ENCODE measurements around the gene MYO15A. TPM values are rescaled to one million over a fixed set of nuclear protein-coding genes. Genes with fewer than 3 reads are reported as not detected.

Gene MYO15A
- total RNA-seq, 1 donor from 2014 or later, result 0.25 TPM

- Histone ChIP-seq H3K4me1 (no peaks in the 10 kb centered on the region), H3K4me3 (no peak overlapping the region), H3K27ac (replicated peaks) (no peak overlapping the region), H3K9me3 (replicated peaks) (no peaks in the 10 kb centered on the region), H3K27me3 (ENCODE audit: low read depth) (no peaks in the 10 kb centered on the region), H3K36me3 (peaks cover 22% of the 10 kb centered on the region)
- no peak for DNase-seq
- TF ChIP-seq CTCF (IDR thresholded peaks at IDR 0.05; ENCODE audit: borderline replicate concordance), result no peak
- intact Hi-C loops (cut with micrococcal nuclease), result no loop called here
Measured at GRCh38 chr17:18107971-18108370, 585 bp upstream of the MYO15A start.

GRCh38 chr17:18109935-18110485 lies 1.5 kb downstream of the MYO15A start:
- DNase-seq, result no peak
- H3K36me3 ChIP-seq, result peaks cover 14% of the 10 kb centered on the region
- TF ChIP-seq CTCF (IDR thresholded peaks at IDR 0.05; ENCODE audit: borderline replicate concordance), result no peak
- no peaks in the 10 kb centered on the region for H3K9me3 ChIP-seq (replicated peaks)
- no peak overlapping the region for H3K27ac ChIP-seq (replicated peaks)
- no peaks in the 10 kb centered on the region for H3K4me1 ChIP-seq
- H3K27me3 ChIP-seq (ENCODE audit: low read depth), result no peaks in the 10 kb centered on the region
- H3K4me3 ChIP-seq, result no peak overlapping the region
- intact Hi-C loops (cut with micrococcal nuclease), result no loop called here

GRCh38 chr17:18110636-18111145 lies 2.1 kb downstream of the MYO15A start:
- no peak overlapping the region for H3K4me3 ChIP-seq
- no peaks in the 10 kb centered on the region for H3K27me3 ChIP-seq (ENCODE audit: low read depth)
- DNase-seq, result no peak
- H3K4me1 ChIP-seq, result no peaks in the 10 kb centered on the region
- no peaks in the 10 kb centered on the region for H3K9me3 ChIP-seq (replicated peaks)
- TF ChIP-seq CTCF (IDR thresholded peaks at IDR 0.05; ENCODE audit: borderline replicate concordance), result no peak
- H3K36me3 ChIP-seq, result peaks cover 12% of the 10 kb centered on the region
- no peak overlapping the region for H3K27ac ChIP-seq (replicated peaks)
- intact Hi-C loops (cut with micrococcal nuclease), result no loop called here

- Histone ChIP-seq H3K27me3 (ENCODE audit: low read depth) (no peaks in the 10 kb centered on the region), H3K27ac (replicated peaks) (no peak overlapping the region), H3K4me3 (no peak overlapping the region), H3K9me3 (replicated peaks) (no peaks in the 10 kb centered on the region), H3K4me1 (no peaks in the 10 kb centered on the region), H3K36me3 (peaks cover 12% of the 10 kb centered on the region)
- intact Hi-C loops (cut with micrococcal nuclease), result no loop called here
- TF ChIP-seq CTCF (IDR thresholded peaks at IDR 0.05; ENCODE audit: borderline replicate concordance), result no peak
- no peak for DNase-seq
Measured at GRCh38 chr17:18111330-18111971, 2.9 kb downstream of the MYO15A start.

GRCh38 chr17:18115517-18115916 lies 7.0 kb downstream of the MYO15A start:
- H3K27ac ChIP-seq (replicated peaks), result no peak overlapping the region
- no peak overlapping the region for H3K4me3 ChIP-seq
- no peak for TF ChIP-seq CTCF (IDR thresholded peaks at IDR 0.05; ENCODE audit: borderline replicate concordance)
- H3K36me3 ChIP-seq, result no peaks in the 10 kb centered on the region
- H3K4me1 ChIP-seq, result no peaks in the 10 kb centered on the region
- H3K9me3 ChIP-seq (replicated peaks), result peaks cover 14% of the 10 kb centered on the region
- intact Hi-C loops (cut with micrococcal nuclease), result no loop called here
- no peaks in the 10 kb centered on the region for H3K27me3 ChIP-seq (ENCODE audit: low read depth)
- DNase-seq, result no peak
